ENCODE data around the gene PIR. TPM values are rescaled to one million over a fixed set of nuclear protein-coding genes. Genes with fewer than 3 reads are reported as not detected.

Gene PIR
- total and polyA plus RNA-seq, 2 donors (not counting 1 experiment from before 2014, with no cell fraction given): 0.22 TPM; not detected in 1

- Histone ChIP-seq H4K20me1 (ENCODE audit: control insufficient read depth, insufficient read depth, low read length, poor library complexity, severe bottlenecking) (no peaks in the 10 kb centered on the region), H3K79me2 (ENCODE audit: control insufficient read depth, insufficient read depth, low read length) (no peaks in the 10 kb centered on the region), H3K36me3 (replicated peaks in 1 of 2; ENCODE audit: control extremely low read depth in 1 of 2, control insufficient read depth in 1 of 2, extremely low read depth in 1 of 2, insufficient read depth in 2 of 2, low read length in 1 of 2) (no peaks in the 10 kb centered on the region), H2AFZ (ENCODE audit: insufficient read depth, low read depth, low read length, poor library complexity, severe bottlenecking) (no peak overlapping the region), H3K9ac (ENCODE audit: low read length) (no peak overlapping the region), H3K4me2 (replicated peaks; ENCODE audit: low read depth, low read length, poor library complexity, severe bottlenecking) (no peak overlapping the region), H3K27ac (ENCODE audit: low read length in 2 of 2) (no peak overlapping the region), H3K27me3 (replicated peaks in 1 of 4; ENCODE audit: control extremely low read depth in 1 of 4, control insufficient read depth in 3 of 4, insufficient read depth in 4 of 4, low read length in 3 of 4) (no peaks in the 10 kb centered on the region), H3K4me1 (ENCODE audit: control insufficient read depth in 2 of 2, insufficient read depth in 2 of 2, low read length in 2 of 2) (no peaks in the 10 kb centered on the region), H3K4me3 (ENCODE audit: control extremely low read depth in 1 of 5, extremely low read depth in 1 of 5, insufficient read depth in 1 of 5, low read depth in 2 of 5, low read length in 4 of 5) (no peak overlapping the region), H3K9me3 (ENCODE audit: control extremely low read depth in 1 of 3, control insufficient read depth in 2 of 3, insufficient read depth in 1 of 3, low read length in 2 of 3) (no peaks in the 10 kb centered on the region)
- Mint-ChIP-seq H3K4me1 (no peaks in the 10 kb centered on the region), H3K27me3 (no peaks in the 10 kb centered on the region), H3K9me3 (ENCODE audit: insufficient read depth) (no peaks in the 10 kb centered on the region), H3K27ac (no peak overlapping the region), H3K4me3 (no peak overlapping the region)
- TF ChIP-seq EZH2 (IDR thresholded peaks at IDR 0.05; ENCODE audit: borderline replicate concordance, insufficient read depth, low read depth, low read length, poor library complexity, severe bottlenecking): no peak
- no peak for TF ChIP-seq CTCF (IDR thresholded peaks at IDR 0.05)
- POLR2A ChIA-PET: no interaction called here
- no peak for ATAC-seq (ENCODE audit: low read depth)
- intact Hi-C loops (cut with micrococcal nuclease): no loop called here
- no CpG with 5 or more reads among the region's 1 CpG for WGBS (ENCODE audit: insufficient coverage)
- CTCF ChIA-PET: no interaction called here
- no peak for DNase-seq
Observed at GRCh38 chrX:15425024-15425423, 68.1 kb downstream of the PIR start.

GRCh38 chrX:15418707-15419181 lies 74.4 kb downstream of the PIR start:
- H3K9ac ChIP-seq (ENCODE audit: low read length): no peak overlapping the region
- no peaks in the 10 kb centered on the region for H3K4me1 ChIP-seq (ENCODE audit: control insufficient read depth in 2 of 2, insufficient read depth in 2 of 2, low read length in 2 of 2)
- TF ChIP-seq EZH2 (IDR thresholded peaks at IDR 0.05; ENCODE audit: borderline replicate concordance, insufficient read depth, low read depth, low read length, poor library complexity, severe bottlenecking) (no peak), CTCF (IDR thresholded peaks at IDR 0.05) (no peak)
- no peak overlapping the region for H3K4me2 ChIP-seq (replicated peaks; ENCODE audit: low read depth, low read length, poor library complexity, severe bottlenecking)
- ATAC-seq (ENCODE audit: low read depth) (no peak), DNase-seq (no peak)
- no CpG with 5 or more reads among the region's 3 CpGs for WGBS (ENCODE audit: insufficient coverage)
- ChIA-PET CTCF (no interaction called here), POLR2A (no interaction called here)
- Mint-ChIP-seq H3K27ac (no peak overlapping the region), H3K27me3 (no peaks in the 10 kb centered on the region), H3K9me3 (ENCODE audit: insufficient read depth) (peaks cover 3% of the 10 kb centered on the region), H3K4me1 (no peaks in the 10 kb centered on the region), H3K4me3 (no peak overlapping the region)
- peaks cover 0 to 5% (median 0%) of the 10 kb centered on the region in 3 donors for H3K9me3 ChIP-seq (ENCODE audit: control extremely low read depth in 1 of 3, control insufficient read depth in 2 of 3, insufficient read depth in 1 of 3, low read length in 2 of 3)
- H4K20me1 ChIP-seq (ENCODE audit: control insufficient read depth, insufficient read depth, low read length, poor library complexity, severe bottlenecking): no peaks in the 10 kb centered on the region
- no peak overlapping the region for H3K27ac ChIP-seq (ENCODE audit: low read length in 2 of 2)
- H3K79me2 ChIP-seq (ENCODE audit: control insufficient read depth, insufficient read depth, low read length): no peaks in the 10 kb centered on the region
- intact Hi-C loops (cut with micrococcal nuclease): no loop called here
- H3K4me3 ChIP-seq (ENCODE audit: control extremely low read depth in 1 of 5, extremely low read depth in 1 of 5, insufficient read depth in 1 of 5, low read depth in 2 of 5, low read length in 4 of 5): no peak overlapping the region
- H2AFZ ChIP-seq (ENCODE audit: insufficient read depth, low read depth, low read length, poor library complexity, severe bottlenecking): no peak overlapping the region
- no peaks in the 10 kb centered on the region for H3K27me3 ChIP-seq (replicated peaks in 1 of 4; ENCODE audit: control extremely low read depth in 1 of 4, control insufficient read depth in 3 of 4, insufficient read depth in 4 of 4, low read length in 3 of 4)
- H3K36me3 ChIP-seq (replicated peaks in 1 of 2; ENCODE audit: control extremely low read depth in 1 of 2, control insufficient read depth in 1 of 2, extremely low read depth in 1 of 2, insufficient read depth in 2 of 2, low read length in 1 of 2): no peaks in the 10 kb centered on the region
